Measurements from ENCODE around the gene PROK2.

DNA sequence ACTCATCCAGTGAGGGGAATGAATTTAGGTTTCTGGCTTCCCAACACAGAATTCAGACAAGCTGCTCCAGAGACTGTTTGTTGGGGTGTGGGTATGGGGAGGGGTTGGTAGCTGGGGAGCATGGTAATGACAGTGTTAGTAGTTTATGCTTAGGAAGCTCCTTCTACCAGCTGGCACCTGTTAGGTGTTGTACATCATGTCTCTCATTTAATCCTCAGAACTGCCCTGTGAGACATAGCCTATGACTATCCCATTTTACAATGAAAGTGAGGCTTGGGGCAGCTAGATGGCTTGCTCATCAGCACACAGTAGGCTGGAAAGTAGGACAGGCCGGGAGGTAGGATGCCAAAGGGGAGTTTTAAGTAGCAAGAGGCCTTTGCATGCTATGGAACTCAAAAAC, 62.3 kb downstream of the PROK2 start:
- TF ChIP-seq POLR2A (IDR thresholded peaks at IDR 0.05; ENCODE audit: low read length) = no peak
- no peak for TF ChIP-seq GATA1 (IDR thresholded peaks at IDR 0.05; ENCODE audit: low read depth, low read length)
